GM12878 (cell line): ENCODE measurements around the gene KANSL3.

ENCODE experiments used
- EGR1 ChIP-seq, 2 experiments: IDR thresholded peaks; 1 replicate in 1 of 2; 2 replicates in 1 of 2; pipeline ENCODE4 v1.6.1; 2011 to 2012; ENCODE audit warnings: low read depth in 2 of 2, low read length in 2 of 2, borderline replicate concordance in 1 of 2, mild to moderate bottlenecking in 1 of 2, moderate library complexity in 1 of 2
- EP300 ChIP-seq, 2 experiments: fragments of 150-350 bp in 1 of 2; IDR thresholded peaks; 2 replicates each; pipeline ENCODE4 v1.6.1; 2011 to 2012; ENCODE audit warnings: low read depth in 2 of 2, low read length in 2 of 2, borderline replicate concordance in 1 of 2, improper control_type of control experiment in 1 of 2, inconsistent platforms in 1 of 2; ENCODE audit not compliant: control insufficient read depth in 1 of 2
- IKZF1 ChIP-seq: fragments of 450-650 bp; conservative IDR thresholded peaks from 2 replicates; pipeline ENCODE4 v1.6.1; 2017; ENCODE audit warnings: antibody characterized with exemption, mild to moderate bottlenecking
- KDM1A ChIP-seq: fragments of 200-600 bp; sonication (generic); IDR thresholded peaks from 2 replicates; pipeline ENCODE4 v1.6.1; 2016; ENCODE audit warnings: borderline replicate concordance
- POLR2A ChIP-seq: IDR thresholded peaks from 2 replicates; pipeline ENCODE4 v1.6.1; 2011; ENCODE audit warnings: low read depth, mild to moderate bottlenecking, low read length
- RFX5 ChIP-seq: IDR thresholded peaks from 2 replicates; pipeline ENCODE4 v1.6.1; 2011; ENCODE audit warnings: low read depth, low read length, improper control_type of control experiment
- SREBF1 ChIP-seq: IDR thresholded peaks from 2 replicates; pipeline ENCODE4 v1.6.1; 2012; ENCODE audit warnings: mild to moderate bottlenecking, low read length
- TAF1 ChIP-seq: IDR thresholded peaks from 2 replicates; pipeline ENCODE4 v1.6.1; 2011; ENCODE audit warnings: mild to moderate bottlenecking, low read depth, low read length, borderline replicate concordance
- ZNF24 ChIP-seq: fragments of 450-650 bp; IDR thresholded peaks from 2 replicates; pipeline ENCODE4 v1.6.1; 2017; ENCODE audit warnings: antibody characterized with exemption, mild to moderate bottlenecking
- TF ChIP-seq, protein P1 (sequence below), 3 experiments: IDR thresholded peaks in 2 of 3; conservative IDR thresholded peaks in 1 of 3; 2 replicates each; pipeline ENCODE4 v1.5.1; 2011; ENCODE audit warnings: low read depth in 3 of 3, low read length in 3 of 3, mild to moderate bottlenecking in 3 of 3, control low read depth in 2 of 3, moderate library complexity in 2 of 3, inconsistent platforms in 1 of 3, mixed read lengths in 1 of 3; ENCODE audit not compliant: control insufficient read depth in 2 of 3, insufficient read depth in 1 of 3; ENCODE audit errors: extremely low read depth in 1 of 3
- TF ChIP-seq, protein P2 (sequence below): IDR thresholded peaks from 2 replicates; pipeline ENCODE4 v1.6.1; 2012; ENCODE audit warnings: low read depth, low read length, improper control_type of control experiment

DNA sequence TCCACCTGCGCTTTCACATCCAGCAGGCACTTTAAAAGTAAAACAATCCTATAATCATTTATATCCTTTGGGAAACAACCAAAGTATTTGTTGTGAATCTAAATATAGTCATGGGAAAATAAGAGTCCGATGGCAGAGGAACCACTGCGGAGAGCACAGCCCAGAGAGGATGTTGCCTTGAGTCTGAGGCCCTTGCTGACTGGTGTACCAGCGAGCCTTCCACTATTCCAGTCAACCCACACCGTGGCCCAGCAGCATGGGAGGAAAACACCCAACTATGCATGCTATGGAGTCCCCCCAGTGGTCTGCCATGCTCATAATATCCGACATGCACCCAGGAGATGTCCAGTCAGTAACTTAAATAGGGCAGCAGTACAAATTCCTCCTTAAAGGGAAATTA lies 21.6 kb downstream of the KANSL3 start:
- TF ChIP-seq, protein P1, sequence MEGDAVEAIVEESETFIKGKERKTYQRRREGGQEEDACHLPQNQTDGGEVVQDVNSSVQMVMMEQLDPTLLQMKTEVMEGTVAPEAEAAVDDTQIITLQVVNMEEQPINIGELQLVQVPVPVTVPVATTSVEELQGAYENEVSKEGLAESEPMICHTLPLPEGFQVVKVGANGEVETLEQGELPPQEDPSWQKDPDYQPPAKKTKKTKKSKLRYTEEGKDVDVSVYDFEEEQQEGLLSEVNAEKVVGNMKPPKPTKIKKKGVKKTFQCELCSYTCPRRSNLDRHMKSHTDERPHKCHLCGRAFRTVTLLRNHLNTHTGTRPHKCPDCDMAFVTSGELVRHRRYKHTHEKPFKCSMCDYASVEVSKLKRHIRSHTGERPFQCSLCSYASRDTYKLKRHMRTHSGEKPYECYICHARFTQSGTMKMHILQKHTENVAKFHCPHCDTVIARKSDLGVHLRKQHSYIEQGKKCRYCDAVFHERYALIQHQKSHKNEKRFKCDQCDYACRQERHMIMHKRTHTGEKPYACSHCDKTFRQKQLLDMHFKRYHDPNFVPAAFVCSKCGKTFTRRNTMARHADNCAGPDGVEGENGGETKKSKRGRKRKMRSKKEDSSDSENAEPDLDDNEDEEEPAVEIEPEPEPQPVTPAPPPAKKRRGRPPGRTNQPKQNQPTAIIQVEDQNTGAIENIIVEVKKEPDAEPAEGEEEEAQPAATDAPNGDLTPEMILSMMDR (IDR thresholded peaks at IDR 0.05 in 2 of 3, conservative IDR thresholded peaks at IDR 0.05 in 1 of 3; ENCODE audit: control insufficient read depth in 2 of 3, extremely low read depth in 1 of 3, insufficient read depth in 1 of 3, low read depth in 3 of 3, low read length in 3 of 3), result no peak
- TF ChIP-seq ZNF24, result no peak
- TF ChIP-seq KDM1A, result no peak
- TF ChIP-seq RFX5, result no peak
- TF ChIP-seq TAF1, result no peak
- TF ChIP-seq POLR2A, result no peak
- no peak for TF ChIP-seq EGR1 (IDR thresholded peaks at IDR 0.05; ENCODE audit: borderline replicate concordance in 1 of 2, low read depth in 2 of 2, low read length in 2 of 2)
- TF ChIP-seq, protein P2, sequence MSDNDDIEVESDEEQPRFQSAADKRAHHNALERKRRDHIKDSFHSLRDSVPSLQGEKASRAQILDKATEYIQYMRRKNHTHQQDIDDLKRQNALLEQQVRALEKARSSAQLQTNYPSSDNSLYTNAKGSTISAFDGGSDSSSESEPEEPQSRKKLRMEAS, result no peak
- TF ChIP-seq IKZF1, result no peak
- no peak for TF ChIP-seq SREBF1
- TF ChIP-seq EP300 (IDR thresholded peaks at IDR 0.05; ENCODE audit: borderline replicate concordance in 1 of 2, control insufficient read depth in 1 of 2, low read depth in 2 of 2, low read length in 2 of 2), result no peak
